ENCODE results near the gene LRRC28.

DNA sequence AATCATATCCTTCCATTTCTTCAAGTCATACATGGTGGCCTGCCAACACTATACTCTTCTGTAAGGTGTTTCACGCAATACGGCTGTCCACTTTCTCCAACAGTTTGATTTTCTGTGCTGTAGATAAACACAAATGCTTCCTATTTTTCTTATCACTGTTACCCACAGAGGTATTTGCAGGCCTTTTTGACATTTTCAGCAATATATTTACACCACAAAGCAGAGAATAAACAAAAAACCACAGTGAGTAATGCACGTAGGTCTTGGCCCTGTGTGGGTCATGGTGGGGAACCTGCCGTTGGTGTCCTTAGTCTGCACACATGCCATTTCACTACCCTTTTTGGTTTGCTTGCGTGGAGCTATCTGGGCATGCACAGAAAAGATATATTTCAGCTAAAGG, 59.5 kb downstream of the LRRC28 start:
- TF ChIP-seq EZH2phosphoT487 (IDR thresholded peaks at IDR 0.05; ENCODE audit: borderline replicate concordance, low read length) (no peak), CTCF (IDR thresholded peaks at IDR 0.05; ENCODE audit: low read depth, low read length, poor library complexity, severe bottlenecking) (no peak)

Data from DOHH2 (cell line).